Panc1 (cell line): ENCODE results near the gene SLC8A1. TPM values are rescaled to one million over a fixed set of nuclear protein-coding genes. Genes with fewer than 3 reads are reported as not detected.

Experiments
- ATAC-seq: fragments of 200-7000 bp; cut with Tn5 transposase; 2 replicates; pipeline ENCODE4 v1.9.1; 2020; ENCODE audit warnings: mild to moderate bottlenecking, moderate library complexity
- BruUV-seq: library from RNA; stranded (reverse); fragments of 400-500 nt; replicated peaks from 2 replicates; lab custom pipeline; 2021; lab: Mats Ljungman, UMichigan
- CTCF ChIA-PET: fragments of 300-600 bp; sonication (Branson Sonifier 250); formaldehyde crosslinking; loops from one replicate; lab custom pipeline; 2022; ENCODE audit warnings: antibody characterized with exemption; lab: Charles Lee
- POLR2A ChIA-PET: fragments of 300-600 bp; sonication (Branson Sonifier 250); formaldehyde crosslinking; loops from one replicate; lab custom pipeline; 2022; ENCODE audit warnings: antibody characterized with exemption; lab: Charles Lee
- DNase-seq: peaks from one replicate; pipeline ENCODE4 v3.0.0-alpha.2; 2010; ENCODE audit warnings: low read depth, low spot score
- H3K27ac ChIP-seq: 2 replicates; pipeline ENCODE4 v1.5.1; 2011; ENCODE audit warnings: mild to moderate bottlenecking, low read length, inconsistent platforms
- H3K27me3 ChIP-seq: fragments of 200-500 bp; sonication (Bioruptor generic); 2 replicates; pipeline ENCODE4 v1.6.0; 2014; ENCODE audit warnings: low read length, inconsistent platforms; ENCODE audit not compliant: control insufficient read depth, insufficient read depth
- H3K36me3 ChIP-seq: fragments of 200-500 bp; sonication (Bioruptor generic); 2 replicates; pipeline ENCODE4 v1.5.1; 2014; ENCODE audit warnings: inconsistent platforms, mild to moderate bottlenecking, low read length, moderate library complexity; ENCODE audit not compliant: control insufficient read depth, insufficient read depth
- H3K4me1 ChIP-seq: 2 replicates; pipeline ENCODE4 v1.5.1; 2011; ENCODE audit warnings: inconsistent platforms, mild to moderate bottlenecking, low read length, moderate library complexity; ENCODE audit not compliant: control insufficient read depth, insufficient read depth
- H3K4me3 ChIP-seq, 2 experiments: 2 replicates each; pipeline ENCODE4 v1.5.1; 2011 to 2012; ENCODE audit warnings: low read depth in 2 of 2, low read length in 2 of 2, mild to moderate bottlenecking in 2 of 2, inconsistent platforms in 1 of 2, moderate library complexity in 1 of 2
- H3K9me3 ChIP-seq: fragments of 200-500 bp; sonication (Bioruptor generic); 2 replicates; pipeline ENCODE4 v1.5.1; 2014; ENCODE audit warnings: low read depth, mild to moderate bottlenecking, inconsistent platforms, low read length, moderate library complexity; ENCODE audit not compliant: control insufficient read depth, insufficient read depth
- POLR2AphosphoS5 ChIP-seq: IDR thresholded peaks from 2 replicates; pipeline ENCODE4 v1.6.1; 2012; ENCODE audit warnings: mild to moderate bottlenecking, low read depth, low read length, moderate library complexity
- SIN3A ChIP-seq: IDR thresholded peaks from 2 replicates; pipeline ENCODE4 v1.6.1; 2012; ENCODE audit warnings: low read depth, mild to moderate bottlenecking, low read length, moderate library complexity, borderline replicate concordance; ENCODE audit not compliant: insufficient read depth
- TCF7L2 ChIP-seq: IDR thresholded peaks from 2 replicates; pipeline ENCODE4 v1.6.1; 2011; ENCODE audit warnings: mild to moderate bottlenecking, low read depth, low read length, inconsistent platforms
- in situ Hi-C: cut with HindIII; loops from 2 replicates; pipeline ENCODE4 v1.10.0; 2016; ENCODE audit warnings: low sequenced_read_pairs, low pct_unique_long_range_greater_than_20kb
- intact Hi-C: fragments of 100-400 bp; cut with micrococcal nuclease; formaldehyde crosslinking; loops from one replicate; pipeline ENCODE4 v1.10.0; 2022; ENCODE audit not compliant: unreplicated experiment
- total RNA-seq: library from RNA; stranded (reverse); gene quantifications from one replicate; pipeline ENCODE4 v1.2.1, GENCODE V29; 2021; ENCODE audit not compliant: unreplicated experiment
- TF ChIP-seq, protein P1 (sequence below), 2 experiments: IDR thresholded peaks; 2 replicates each; pipeline ENCODE4 v1.6.1; 2011 to 2012; ENCODE audit warnings: low read depth in 2 of 2, control low read depth in 1 of 2, low read length in 1 of 2, mild to moderate bottlenecking in 1 of 2, moderate library complexity in 1 of 2; ENCODE audit not compliant: insufficient read depth in 1 of 2
- TF ChIP-seq, protein P2 (sequence below): fragments of 450-650 bp; IDR thresholded peaks from 2 replicates; pipeline ENCODE4 v1.5.1; 2017; ENCODE audit warnings: mild to moderate bottlenecking

The SLC8A1 gene
- total RNA-seq, 1 experiment from 2014 or later = 0.59 TPM

DNA sequence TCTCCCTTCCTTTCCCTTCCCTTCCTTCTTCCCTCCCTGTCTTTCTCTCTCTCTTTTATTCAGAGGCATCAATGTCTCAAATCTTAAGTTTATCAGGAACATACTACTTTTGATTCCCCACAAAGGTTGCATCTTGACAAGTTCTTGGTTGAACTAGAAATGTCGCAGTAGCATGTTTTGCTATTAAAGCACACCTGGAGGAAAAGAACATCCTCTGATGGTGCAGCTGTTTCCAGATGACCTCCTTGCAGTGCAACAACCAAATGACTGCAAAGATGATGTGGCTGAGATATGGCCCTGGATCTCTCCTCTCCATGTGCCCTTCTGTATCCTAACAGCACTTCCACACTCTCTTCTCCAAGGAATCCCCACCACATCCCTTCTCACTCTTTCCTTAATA is 127.2 kb downstream of the SLC8A1 start:
- TF ChIP-seq POLR2AphosphoS5 (no peak), TCF7L2 (no peak), SIN3A (no peak)
- TF ChIP-seq, protein P1, sequence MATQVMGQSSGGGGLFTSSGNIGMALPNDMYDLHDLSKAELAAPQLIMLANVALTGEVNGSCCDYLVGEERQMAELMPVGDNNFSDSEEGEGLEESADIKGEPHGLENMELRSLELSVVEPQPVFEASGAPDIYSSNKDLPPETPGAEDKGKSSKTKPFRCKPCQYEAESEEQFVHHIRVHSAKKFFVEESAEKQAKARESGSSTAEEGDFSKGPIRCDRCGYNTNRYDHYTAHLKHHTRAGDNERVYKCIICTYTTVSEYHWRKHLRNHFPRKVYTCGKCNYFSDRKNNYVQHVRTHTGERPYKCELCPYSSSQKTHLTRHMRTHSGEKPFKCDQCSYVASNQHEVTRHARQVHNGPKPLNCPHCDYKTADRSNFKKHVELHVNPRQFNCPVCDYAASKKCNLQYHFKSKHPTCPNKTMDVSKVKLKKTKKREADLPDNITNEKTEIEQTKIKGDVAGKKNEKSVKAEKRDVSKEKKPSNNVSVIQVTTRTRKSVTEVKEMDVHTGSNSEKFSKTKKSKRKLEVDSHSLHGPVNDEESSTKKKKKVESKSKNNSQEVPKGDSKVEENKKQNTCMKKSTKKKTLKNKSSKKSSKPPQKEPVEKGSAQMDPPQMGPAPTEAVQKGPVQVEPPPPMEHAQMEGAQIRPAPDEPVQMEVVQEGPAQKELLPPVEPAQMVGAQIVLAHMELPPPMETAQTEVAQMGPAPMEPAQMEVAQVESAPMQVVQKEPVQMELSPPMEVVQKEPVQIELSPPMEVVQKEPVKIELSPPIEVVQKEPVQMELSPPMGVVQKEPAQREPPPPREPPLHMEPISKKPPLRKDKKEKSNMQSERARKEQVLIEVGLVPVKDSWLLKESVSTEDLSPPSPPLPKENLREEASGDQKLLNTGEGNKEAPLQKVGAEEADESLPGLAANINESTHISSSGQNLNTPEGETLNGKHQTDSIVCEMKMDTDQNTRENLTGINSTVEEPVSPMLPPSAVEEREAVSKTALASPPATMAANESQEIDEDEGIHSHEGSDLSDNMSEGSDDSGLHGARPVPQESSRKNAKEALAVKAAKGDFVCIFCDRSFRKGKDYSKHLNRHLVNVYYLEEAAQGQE (IDR thresholded peaks at IDR 0.05; ENCODE audit: insufficient read depth in 1 of 2, low read depth in 2 of 2, low read length in 1 of 2) = no peak
- TF ChIP-seq, protein P2, sequence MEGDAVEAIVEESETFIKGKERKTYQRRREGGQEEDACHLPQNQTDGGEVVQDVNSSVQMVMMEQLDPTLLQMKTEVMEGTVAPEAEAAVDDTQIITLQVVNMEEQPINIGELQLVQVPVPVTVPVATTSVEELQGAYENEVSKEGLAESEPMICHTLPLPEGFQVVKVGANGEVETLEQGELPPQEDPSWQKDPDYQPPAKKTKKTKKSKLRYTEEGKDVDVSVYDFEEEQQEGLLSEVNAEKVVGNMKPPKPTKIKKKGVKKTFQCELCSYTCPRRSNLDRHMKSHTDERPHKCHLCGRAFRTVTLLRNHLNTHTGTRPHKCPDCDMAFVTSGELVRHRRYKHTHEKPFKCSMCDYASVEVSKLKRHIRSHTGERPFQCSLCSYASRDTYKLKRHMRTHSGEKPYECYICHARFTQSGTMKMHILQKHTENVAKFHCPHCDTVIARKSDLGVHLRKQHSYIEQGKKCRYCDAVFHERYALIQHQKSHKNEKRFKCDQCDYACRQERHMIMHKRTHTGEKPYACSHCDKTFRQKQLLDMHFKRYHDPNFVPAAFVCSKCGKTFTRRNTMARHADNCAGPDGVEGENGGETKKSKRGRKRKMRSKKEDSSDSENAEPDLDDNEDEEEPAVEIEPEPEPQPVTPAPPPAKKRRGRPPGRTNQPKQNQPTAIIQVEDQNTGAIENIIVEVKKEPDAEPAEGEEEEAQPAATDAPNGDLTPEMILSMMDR = no peak
- no peaks in the 10 kb centered on the region for H3K36me3 ChIP-seq
- no peaks in the 10 kb centered on the region for H3K9me3 ChIP-seq
- no peaks in the 10 kb centered on the region for H3K4me1 ChIP-seq
- CTCF ChIA-PET = no interaction called here
- H3K4me3 ChIP-seq = no peak overlapping the region
- H3K27ac ChIP-seq = no peak overlapping the region
- no peak for DNase-seq
- no peaks in the 10 kb centered on the region for H3K27me3 ChIP-seq
- in situ Hi-C loops (no loop called here), intact Hi-C loops (no loop called here)
- BruUV-seq = no TSS peak
- POLR2A ChIA-PET = no interaction called here
- ATAC-seq = no peak

DNA sequence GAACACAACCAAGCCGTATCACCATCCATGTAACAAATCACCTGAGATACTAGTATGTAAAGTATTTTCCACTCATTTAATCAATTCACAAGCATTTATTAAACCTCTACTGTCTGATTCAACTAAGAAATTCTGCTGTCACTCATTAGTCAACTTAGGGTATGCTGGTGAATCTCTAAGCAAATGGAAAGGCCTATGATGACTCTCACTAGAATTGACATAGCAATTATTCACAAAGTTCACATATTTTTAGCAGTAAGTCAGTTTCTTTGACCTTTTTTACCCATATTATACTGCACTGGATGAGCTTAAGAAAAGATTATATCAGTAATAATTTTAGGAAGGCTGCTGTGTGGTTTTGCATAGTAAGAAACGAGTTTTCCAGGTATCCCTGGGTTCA is 130.1 kb downstream of the SLC8A1 start:
- intact Hi-C loops = no loop called here

More for the DNA sequence above, 130.1 kb downstream of the SLC8A1 start:
- Histone ChIP-seq H3K4me3 (no peak overlapping the region), H3K27ac (no peak overlapping the region), H3K4me1 (no peaks in the 10 kb centered on the region), H3K9me3 (no peaks in the 10 kb centered on the region), H3K27me3 (no peaks in the 10 kb centered on the region), H3K36me3 (no peaks in the 10 kb centered on the region)
- TF ChIP-seq, protein P2 = no peak
- TF ChIP-seq SIN3A (no peak), POLR2AphosphoS5 (no peak), TCF7L2 (no peak)
- TF ChIP-seq, protein P1 (IDR thresholded peaks at IDR 0.05; ENCODE audit: insufficient read depth in 1 of 2, low read depth in 2 of 2, low read length in 1 of 2) = no peak
- ChIA-PET CTCF (no interaction called here), POLR2A (no interaction called here)
- in situ Hi-C loops = no loop called here
- BruUV-seq = no TSS peak
- no peak for DNase-seq
- no peak for ATAC-seq
